ENCODE measurements around the gene JMJD4.

The JMJD4 gene

DNA sequence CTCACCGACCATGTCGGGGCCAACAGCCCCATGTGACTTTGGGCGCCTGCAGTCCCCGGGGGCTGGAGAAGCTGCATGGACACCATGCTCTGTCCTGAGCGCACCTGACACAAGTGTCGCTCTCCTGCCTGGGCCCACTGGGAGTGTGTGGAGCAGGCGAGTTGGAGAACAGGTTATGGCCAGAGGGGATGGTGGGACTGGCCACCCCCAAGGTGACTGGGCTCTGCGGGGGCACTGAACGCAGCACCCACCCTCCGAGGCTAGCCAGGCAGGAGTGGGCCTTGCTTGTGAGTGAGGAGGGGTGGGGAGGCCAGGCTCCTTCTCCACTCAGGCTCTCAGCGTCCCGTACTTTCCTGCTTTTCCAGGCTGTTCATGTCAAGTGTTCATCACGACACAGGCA, 35.7 kb upstream of the JMJD4 start:
- Histone ChIP-seq H3K27ac (no peak overlapping the region), H3K27me3 (ENCODE audit: insufficient read depth, low read depth, severe bottlenecking) (no peaks in the 10 kb centered on the region), H3K9me3 (ENCODE audit: severe bottlenecking) (no peaks in the 10 kb centered on the region), H3K4me3 (ENCODE audit: low read depth, low read length) (no peak overlapping the region), H3K36me3 (no peaks in the 10 kb centered on the region; the same call in 1 of the 2 replicates)
- TF ChIP-seq CTCF (IDR thresholded peaks at IDR 0.05; ENCODE audit: low read depth, low read length): no peak
- no peak for DNase-seq

GRCh38 chr1:227769936-227770494, 34.9 kb upstream of the JMJD4 start:
- Histone ChIP-seq H3K27ac (no peak overlapping the region), H3K27me3 (ENCODE audit: insufficient read depth, low read depth, severe bottlenecking) (no peaks in the 10 kb centered on the region), H3K4me3 (ENCODE audit: low read depth, low read length) (no peak overlapping the region), H3K36me3 (no peaks in the 10 kb centered on the region; the same call in 1 of the 2 replicates), H3K9me3 (ENCODE audit: severe bottlenecking) (no peaks in the 10 kb centered on the region)
- DNase-seq: no peak
- TF ChIP-seq CTCF (IDR thresholded peaks at IDR 0.05; ENCODE audit: low read depth, low read length): no peak

DNA sequence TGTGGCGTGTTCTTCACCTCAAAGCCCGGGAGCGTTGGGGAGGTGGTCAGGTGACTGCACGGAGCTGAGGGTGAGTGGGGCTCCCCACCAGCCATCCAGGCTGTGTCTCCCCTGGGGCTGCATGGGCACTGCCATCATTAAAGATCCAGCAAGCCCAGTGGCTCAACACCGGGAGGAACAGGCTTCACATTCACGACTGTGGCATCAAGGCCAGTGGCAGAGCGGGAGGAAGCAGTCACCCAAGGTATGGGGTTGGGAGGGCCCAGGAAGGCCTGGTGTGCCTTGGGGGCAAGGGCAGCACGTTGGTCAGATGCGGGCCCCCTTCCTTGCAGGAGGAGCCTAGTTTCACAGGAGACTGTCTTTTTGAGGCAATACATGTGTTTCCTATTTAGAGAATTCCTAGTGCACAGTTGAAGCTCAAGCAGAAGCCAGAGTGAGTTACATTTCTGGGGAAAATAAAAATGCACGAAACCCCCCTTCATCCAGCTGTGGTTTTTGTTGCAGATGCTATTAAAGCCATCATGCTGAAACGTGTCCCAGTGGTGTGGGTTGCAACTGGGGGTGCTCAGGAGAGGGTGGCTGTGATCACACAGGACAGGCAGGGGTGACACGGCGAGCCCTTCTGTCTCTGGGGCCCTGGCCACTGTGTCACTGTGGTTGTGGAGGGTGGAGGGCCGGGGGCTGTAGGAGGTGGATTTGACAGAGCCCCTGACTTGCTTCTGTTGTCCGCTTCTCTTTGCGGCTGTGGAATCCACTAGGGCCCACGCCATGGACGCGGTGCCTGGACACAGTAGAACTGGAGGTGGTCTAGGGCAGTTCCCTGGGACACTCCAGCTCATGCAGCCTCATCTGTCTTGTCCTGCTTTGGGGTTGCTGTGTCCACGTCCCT, 34.2 kb upstream of the JMJD4 start:
- no peak overlapping the region for H3K4me3 ChIP-seq (ENCODE audit: low read depth, low read length)
- no peaks in the 10 kb centered on the region for H3K9me3 ChIP-seq (ENCODE audit: severe bottlenecking)
- H3K27me3 ChIP-seq (ENCODE audit: insufficient read depth, low read depth, severe bottlenecking): no peaks in the 10 kb centered on the region
- TF ChIP-seq CTCF (IDR thresholded peaks at IDR 0.05; ENCODE audit: low read depth, low read length): no peak
- no peaks in the 10 kb centered on the region; the same call in 1 of the 2 replicates for H3K36me3 ChIP-seq
- no peak for DNase-seq
- H3K27ac ChIP-seq: no peak overlapping the region

DNA sequence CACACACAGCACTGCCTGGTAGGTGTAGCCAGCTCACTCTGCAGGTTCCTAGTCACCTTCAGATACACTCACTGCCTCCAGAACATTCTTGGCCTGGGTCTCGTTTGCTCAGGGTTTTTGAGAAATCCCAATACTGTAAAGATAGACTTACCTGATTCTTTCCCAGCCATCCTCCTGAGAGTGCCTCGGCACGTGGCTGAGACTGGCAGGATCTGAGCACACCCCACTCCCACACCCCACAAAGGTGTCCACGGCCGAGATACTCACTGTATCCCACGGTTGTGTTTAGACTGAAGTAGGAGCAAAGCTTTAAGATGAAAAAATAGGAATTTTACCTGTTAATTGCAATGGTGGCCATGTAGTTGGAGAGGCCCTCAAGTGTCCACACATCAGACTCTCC, 33.5 kb upstream of the JMJD4 start:
- DNase-seq: no peak
- H3K36me3 ChIP-seq: no peaks in the 10 kb centered on the region; the same call in 1 of the 2 replicates
- no peak overlapping the region for H3K27ac ChIP-seq
- H3K27me3 ChIP-seq (ENCODE audit: insufficient read depth, low read depth, severe bottlenecking): no peaks in the 10 kb centered on the region
- H3K9me3 ChIP-seq (ENCODE audit: severe bottlenecking): no peaks in the 10 kb centered on the region
- no peak overlapping the region for H3K4me3 ChIP-seq (ENCODE audit: low read depth, low read length)
- TF ChIP-seq CTCF (IDR thresholded peaks at IDR 0.05; ENCODE audit: low read depth, low read length): no peak

DNA sequence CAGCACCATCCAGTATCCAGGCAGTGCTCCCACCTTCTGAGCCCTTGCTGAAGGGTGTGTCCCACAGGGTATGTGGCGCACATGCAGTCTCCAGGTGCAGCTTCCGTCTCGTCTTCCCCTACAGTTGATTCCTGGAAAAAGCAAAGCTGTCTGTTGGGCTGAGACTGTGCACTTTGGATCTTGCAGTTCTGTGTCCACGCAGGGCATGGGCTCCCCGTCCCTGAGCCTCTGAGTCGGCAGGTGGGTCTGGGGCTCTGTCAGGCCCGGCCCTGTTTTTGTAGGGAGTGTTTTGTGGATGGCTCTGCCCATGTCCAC, 33.0 kb upstream of the JMJD4 start:
- Histone ChIP-seq H3K27ac (no peak overlapping the region), H3K4me3 (ENCODE audit: low read depth, low read length) (no peak overlapping the region), H3K36me3 (no peaks in the 10 kb centered on the region; the same call in 1 of the 2 replicates), H3K27me3 (ENCODE audit: insufficient read depth, low read depth, severe bottlenecking) (no peaks in the 10 kb centered on the region), H3K9me3 (ENCODE audit: severe bottlenecking) (no peaks in the 10 kb centered on the region)
- no peak for DNase-seq
- no peak for TF ChIP-seq CTCF (IDR thresholded peaks at IDR 0.05; ENCODE audit: low read depth, low read length)

Measured in WERI-Rb-1 (cell line).